ENCODE data around the gene DOCK4. TPM values are rescaled to one million over a fixed set of nuclear protein-coding genes. Genes with fewer than 3 reads are reported as not detected.
A peak's percentile ranks its signal among the peaks of the same experiment; 100 is the strongest.

Gene DOCK4
- total RNA-seq, 4 donors from 2014 or later = 12.7 to 28.4 (median 19.5) TPM

- no peaks in the 10 kb centered on the region for H3K9me3 ChIP-seq
- H3K4me3 ChIP-seq = no peak overlapping the region
- in situ Hi-C loops (cut with MboI; ENCODE audit: low pct_ligation_motif_present in 1 of 4, low pct_unique_long_range_greater_than_20kb in 1 of 4, low sequenced_read_pairs in 3 of 4) = no loop called here
- H3K27ac ChIP-seq = no peak overlapping the region
- DNase-seq = no peak
- peaks cover 0 to 33% (median 12%) of the 10 kb centered on the region in 4 donors for H3K4me1 ChIP-seq
- WGBS, 2 donors (ENCODE audit: low coverage in 1 of 2) = 84 to 91% methylated on average over 3 of the region's 3 CpGs
- intact Hi-C loops (cut with DNase I; ENCODE audit: low total_unique reads) = no loop called here
- H3K27me3 ChIP-seq = no peaks in the 10 kb centered on the region
- TF ChIP-seq POLR2A (IDR thresholded peaks at IDR 0.05) (no peak), CTCF (IDR thresholded peaks at IDR 0.05) (no peak), POLR2AphosphoS5 (IDR thresholded peaks at IDR 0.05) (no peak), EP300 (IDR thresholded peaks at IDR 0.05; ENCODE audit: low read depth) (no peak)
- no peaks in the 10 kb centered on the region for H3K36me3 ChIP-seq
These were observed 67.3 kb downstream of the DOCK4 start for GRCh38 chr7:112138938-112139337.

GRCh38 chr7:112138325-112138852 is 67.8 kb downstream of the DOCK4 start:
- Histone ChIP-seq H3K27me3 (no peaks in the 10 kb centered on the region), H3K9me3 (no peaks in the 10 kb centered on the region), H3K27ac (no peak overlapping the region), H3K36me3 (no peaks in the 10 kb centered on the region), H3K4me3 (no peak overlapping the region), H3K4me1 (peaks cover 0 to 27% (median 12%) of the 10 kb centered on the region in 4 donors)
- no peak for TF ChIP-seq POLR2AphosphoS5 (IDR thresholded peaks at IDR 0.05)
- no peak for TF ChIP-seq POLR2A (IDR thresholded peaks at IDR 0.05)
- no peak for TF ChIP-seq EP300 (IDR thresholded peaks at IDR 0.05; ENCODE audit: low read depth)
- TF ChIP-seq CTCF (IDR thresholded peaks at IDR 0.05) = no peak
- in situ Hi-C loops (cut with MboI; ENCODE audit: low pct_ligation_motif_present in 1 of 4, low pct_unique_long_range_greater_than_20kb in 1 of 4, low sequenced_read_pairs in 3 of 4) (no loop called here), intact Hi-C loops (cut with DNase I; ENCODE audit: low total_unique reads) (no loop called here)
- DNase-seq = no peak
- WGBS, 2 donors (ENCODE audit: low coverage in 1 of 2) = 73 to 88% methylated on average over 3 of the region's 3 CpGs

GRCh38 chr7:112137141-112138101 is 68.8 kb downstream of the DOCK4 start:
- Histone ChIP-seq H3K27me3 (no peaks in the 10 kb centered on the region), H3K4me1 (peaks cover 0 to 26% (median 12%) of the 10 kb centered on the region in 4 donors), H3K4me3 (no peak overlapping the region), H3K27ac (peak overlapping the region in 1 of 4 donors; percentile 4), H3K9me3 (no peaks in the 10 kb centered on the region), H3K36me3 (no peaks in the 10 kb centered on the region)
- intact Hi-C loops (cut with DNase I; ENCODE audit: low total_unique reads) (no loop called here), in situ Hi-C loops (cut with MboI; ENCODE audit: low pct_ligation_motif_present in 1 of 4, low pct_unique_long_range_greater_than_20kb in 1 of 4, low sequenced_read_pairs in 3 of 4) (no loop called here)
- DNase-seq = no peak
- TF ChIP-seq POLR2AphosphoS5 (IDR thresholded peaks at IDR 0.05) = no peak
- no peak for TF ChIP-seq POLR2A (IDR thresholded peaks at IDR 0.05)
- TF ChIP-seq EP300 (IDR thresholded peaks at IDR 0.05; ENCODE audit: low read depth) = no peak
- no peak for TF ChIP-seq CTCF (IDR thresholded peaks at IDR 0.05)
- WGBS, 2 donors (ENCODE audit: low coverage in 1 of 2) = 38 to 49% methylated on average over 3 of the region's 3 CpGs

- intact Hi-C loops (cut with DNase I; ENCODE audit: low total_unique reads) = no loop called here
- TF ChIP-seq CTCF (IDR thresholded peaks at IDR 0.05) (no peak), POLR2AphosphoS5 (IDR thresholded peaks at IDR 0.05) (no peak), EP300 (IDR thresholded peaks at IDR 0.05; ENCODE audit: low read depth) (no peak), POLR2A (IDR thresholded peaks at IDR 0.05) (no peak)
- H3K4me3 ChIP-seq = no peak overlapping the region
- in situ Hi-C loops (cut with MboI; ENCODE audit: low pct_ligation_motif_present in 1 of 4, low pct_unique_long_range_greater_than_20kb in 1 of 4, low sequenced_read_pairs in 3 of 4) = no loop called here
- H3K4me1 ChIP-seq = peaks cover 0 to 26% (median 12%) of the 10 kb centered on the region in 4 donors
- no peaks in the 10 kb centered on the region for H3K36me3 ChIP-seq
- no peaks in the 10 kb centered on the region for H3K27me3 ChIP-seq
- H3K9me3 ChIP-seq = no peaks in the 10 kb centered on the region
- no peak for DNase-seq
- 60 to 81% methylated on average over 3 to 4 of the region's 4 CpGs for WGBS, 2 donors (ENCODE audit: low coverage in 1 of 2)
- no peak overlapping the region for H3K27ac ChIP-seq
These were observed 69.8 kb downstream of the DOCK4 start for GRCh38 chr7:112136271-112137008.
